HCT116 (cell line): ENCODE results near the gene PTH2.

Experiments
- POLR2A ChIP-seq: IDR thresholded peaks from 2 replicates; pipeline ENCODE4 v1.7.0; 2011; ENCODE audit warnings: borderline replicate concordance; ENCODE audit not compliant: insufficient read depth, insufficient read length; ENCODE audit errors: extremely low read depth
- YY1 ChIP-seq: IDR thresholded peaks from 2 replicates; pipeline ENCODE4 v1.6.1; 2011; ENCODE audit warnings: low read length, low read depth, moderate library complexity, mild to moderate bottlenecking; ENCODE audit not compliant: insufficient replicate concordance; ENCODE audit errors: extremely low read depth
- TF ChIP-seq, protein P1 (sequence below), 3 experiments: fragments of 200-600 bp in 1 of 3; sonication (generic) in 1 of 3; IDR thresholded peaks in 2 of 3; conservative IDR thresholded peaks in 1 of 3; 2 replicates each; pipeline ENCODE4 v1.5.1; 2012 to 2017; ENCODE audit warnings: low read depth in 2 of 3, low read length in 2 of 3, antibody characterized with exemption in 1 of 3, borderline replicate concordance in 1 of 3, control low read depth in 1 of 3, mild to moderate bottlenecking in 1 of 3, mixed read lengths in 1 of 3, mixed run types in 1 of 3, moderate library complexity in 1 of 3; ENCODE audit not compliant: insufficient read depth in 1 of 3

DNA sequence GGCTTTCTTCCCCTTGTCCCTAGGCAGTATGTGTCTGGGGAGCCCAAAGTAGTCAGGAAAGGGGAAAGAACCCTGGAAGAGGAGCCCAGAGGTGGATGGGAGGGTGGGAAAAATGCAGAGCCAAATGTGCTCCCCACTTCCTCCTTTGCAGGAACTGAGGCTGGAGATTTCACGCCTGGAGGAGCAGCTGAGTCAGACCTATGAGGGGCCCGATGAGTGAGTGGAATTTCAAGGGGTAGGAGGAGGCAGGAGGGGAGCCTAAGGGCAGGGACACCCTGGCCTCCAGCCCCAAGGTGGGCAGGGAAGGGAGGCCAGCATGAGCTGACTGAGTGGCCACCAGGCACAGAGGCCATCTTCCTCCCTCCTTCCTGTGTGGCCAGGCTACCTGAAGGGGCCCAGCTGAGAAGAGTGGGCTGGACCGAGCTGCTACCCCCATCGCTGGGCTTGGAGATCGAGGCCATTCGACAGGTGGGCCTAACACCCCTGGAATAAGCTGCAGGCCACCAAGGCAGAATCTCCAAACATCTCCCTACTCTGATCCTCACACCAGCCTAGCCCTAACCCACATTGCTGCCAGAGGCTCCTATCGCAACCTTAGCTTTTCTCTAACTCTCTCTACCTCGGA, 14.3 kb downstream of the PTH2 start:
- TF ChIP-seq, protein P1, sequence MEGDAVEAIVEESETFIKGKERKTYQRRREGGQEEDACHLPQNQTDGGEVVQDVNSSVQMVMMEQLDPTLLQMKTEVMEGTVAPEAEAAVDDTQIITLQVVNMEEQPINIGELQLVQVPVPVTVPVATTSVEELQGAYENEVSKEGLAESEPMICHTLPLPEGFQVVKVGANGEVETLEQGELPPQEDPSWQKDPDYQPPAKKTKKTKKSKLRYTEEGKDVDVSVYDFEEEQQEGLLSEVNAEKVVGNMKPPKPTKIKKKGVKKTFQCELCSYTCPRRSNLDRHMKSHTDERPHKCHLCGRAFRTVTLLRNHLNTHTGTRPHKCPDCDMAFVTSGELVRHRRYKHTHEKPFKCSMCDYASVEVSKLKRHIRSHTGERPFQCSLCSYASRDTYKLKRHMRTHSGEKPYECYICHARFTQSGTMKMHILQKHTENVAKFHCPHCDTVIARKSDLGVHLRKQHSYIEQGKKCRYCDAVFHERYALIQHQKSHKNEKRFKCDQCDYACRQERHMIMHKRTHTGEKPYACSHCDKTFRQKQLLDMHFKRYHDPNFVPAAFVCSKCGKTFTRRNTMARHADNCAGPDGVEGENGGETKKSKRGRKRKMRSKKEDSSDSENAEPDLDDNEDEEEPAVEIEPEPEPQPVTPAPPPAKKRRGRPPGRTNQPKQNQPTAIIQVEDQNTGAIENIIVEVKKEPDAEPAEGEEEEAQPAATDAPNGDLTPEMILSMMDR (IDR thresholded peaks at IDR 0.05 in 2 of 3, conservative IDR thresholded peaks at IDR 0.05 in 1 of 3; ENCODE audit: borderline replicate concordance in 1 of 3, insufficient read depth in 1 of 3, low read depth in 2 of 3, low read length in 2 of 3) = no peak
- TF ChIP-seq YY1 (no peak), POLR2A (no peak)
